GM18909 (cell line): ENCODE results near the gene LDLR.
"Not testable (repeated sequence)": the region's sequence is repeated elsewhere in the genome, so short reads cannot be mapped to it uniquely, and the experiment has no call there.

Experiments
- ATAC-seq: cut with Tn5 transposase; IDR thresholded peaks from one replicate; pipeline ENCODE4 v1.9.1; 2021; ENCODE audit warnings: mild to moderate bottlenecking; ENCODE audit not compliant: unreplicated experiment, poor library complexity

The LDLR gene

GRCh38 chr19:11102944-11103343 is 13.7 kb downstream of the LDLR start:
- no peak for ATAC-seq

GRCh38 chr19:11103667-11104066 is 14.4 kb downstream of the LDLR start:
- not testable (repeated sequence) for ATAC-seq

DNA sequence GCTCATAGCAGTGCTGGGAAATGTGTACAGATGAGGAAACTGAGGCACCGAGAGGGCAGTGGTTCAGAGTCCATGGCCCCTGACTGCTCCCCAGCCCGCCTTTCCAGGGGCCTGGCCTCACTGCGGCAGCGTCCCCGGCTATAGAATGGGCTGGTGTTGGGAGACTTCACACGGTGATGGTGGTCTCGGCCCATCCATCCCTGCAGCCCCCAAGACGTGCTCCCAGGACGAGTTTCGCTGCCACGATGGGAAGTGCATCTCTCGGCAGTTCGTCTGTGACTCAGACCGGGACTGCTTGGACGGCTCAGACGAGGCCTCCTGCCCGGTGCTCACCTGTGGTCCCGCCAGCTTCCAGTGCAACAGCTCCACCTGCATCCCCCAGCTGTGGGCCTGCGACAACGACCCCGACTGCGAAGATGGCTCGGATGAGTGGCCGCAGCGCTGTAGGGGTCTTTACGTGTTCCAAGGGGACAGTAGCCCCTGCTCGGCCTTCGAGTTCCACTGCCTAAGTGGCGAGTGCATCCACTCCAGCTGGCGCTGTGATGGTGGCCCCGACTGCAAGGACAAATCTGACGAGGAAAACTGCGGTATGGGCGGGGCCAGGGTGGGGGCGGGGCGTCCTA is 15.9 kb downstream of the LDLR start:
- no peak for ATAC-seq

DNA sequence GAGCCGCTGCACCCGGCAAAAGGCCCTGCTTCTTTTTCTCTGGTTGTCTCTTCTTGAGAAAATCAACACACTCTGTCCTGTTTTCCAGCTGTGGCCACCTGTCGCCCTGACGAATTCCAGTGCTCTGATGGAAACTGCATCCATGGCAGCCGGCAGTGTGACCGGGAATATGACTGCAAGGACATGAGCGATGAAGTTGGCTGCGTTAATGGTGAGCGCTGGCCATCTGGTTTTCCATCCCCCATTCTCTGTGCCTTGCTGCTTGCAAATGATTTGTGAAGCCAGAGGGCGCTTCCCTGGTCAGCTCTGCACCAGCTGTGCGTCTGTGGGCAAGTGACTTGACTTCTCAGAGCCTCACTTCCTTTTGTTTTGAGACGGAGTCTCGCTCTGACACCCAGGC is 17.2 kb downstream of the LDLR start:
- no peak for ATAC-seq

DNA sequence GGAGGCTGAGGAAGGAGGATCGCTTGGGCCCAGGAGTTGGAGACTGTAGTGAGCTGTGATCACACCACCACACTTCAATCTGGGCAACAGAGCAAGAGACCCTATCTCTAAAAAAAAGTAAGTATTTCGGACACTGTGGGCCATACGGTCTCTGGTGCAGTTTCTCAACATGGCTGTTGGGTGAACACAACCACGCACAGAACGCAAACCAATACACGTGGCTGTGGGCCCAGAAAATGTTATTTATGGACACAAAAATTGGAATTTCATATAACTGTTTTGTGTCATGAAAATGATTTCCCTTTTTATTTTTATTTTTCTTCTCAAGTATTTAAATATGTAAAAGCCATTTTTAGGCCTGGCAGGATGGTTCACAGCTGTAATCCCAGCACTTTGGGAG is 19.5 kb downstream of the LDLR start:
- ATAC-seq = no peak

DNA sequence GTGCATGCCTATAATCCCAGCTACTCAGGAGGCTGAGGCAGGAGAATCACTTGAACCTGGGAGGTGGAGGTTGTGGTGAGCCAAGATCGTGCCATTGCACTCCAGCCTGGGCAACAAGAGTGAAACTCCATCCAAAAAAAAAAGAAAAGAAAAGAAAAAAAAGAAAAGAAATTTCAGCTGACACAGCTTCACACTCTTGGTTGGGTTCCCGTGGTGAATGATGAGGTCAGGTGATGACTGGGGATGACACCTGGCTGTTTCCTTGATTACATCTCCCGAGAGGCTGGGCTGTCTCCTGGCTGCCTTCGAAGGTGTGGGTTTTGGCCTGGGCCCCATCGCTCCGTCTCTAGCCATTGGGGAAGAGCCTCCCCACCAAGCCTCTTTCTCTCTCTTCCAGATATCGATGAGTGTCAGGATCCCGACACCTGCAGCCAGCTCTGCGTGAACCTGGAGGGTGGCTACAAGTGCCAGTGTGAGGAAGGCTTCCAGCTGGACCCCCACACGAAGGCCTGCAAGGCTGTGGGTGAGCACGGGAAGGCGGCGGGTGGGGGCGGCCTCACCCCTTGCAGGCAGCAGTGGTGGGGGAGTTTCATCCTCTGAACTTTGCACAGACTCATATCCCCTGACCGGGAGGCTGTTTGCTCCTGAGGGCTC is 22.0 kb downstream of the LDLR start:
- ATAC-seq = no peak

GRCh38 chr19:11111771-11112144 is 22.5 kb downstream of the LDLR start:
- no peak for ATAC-seq

DNA sequence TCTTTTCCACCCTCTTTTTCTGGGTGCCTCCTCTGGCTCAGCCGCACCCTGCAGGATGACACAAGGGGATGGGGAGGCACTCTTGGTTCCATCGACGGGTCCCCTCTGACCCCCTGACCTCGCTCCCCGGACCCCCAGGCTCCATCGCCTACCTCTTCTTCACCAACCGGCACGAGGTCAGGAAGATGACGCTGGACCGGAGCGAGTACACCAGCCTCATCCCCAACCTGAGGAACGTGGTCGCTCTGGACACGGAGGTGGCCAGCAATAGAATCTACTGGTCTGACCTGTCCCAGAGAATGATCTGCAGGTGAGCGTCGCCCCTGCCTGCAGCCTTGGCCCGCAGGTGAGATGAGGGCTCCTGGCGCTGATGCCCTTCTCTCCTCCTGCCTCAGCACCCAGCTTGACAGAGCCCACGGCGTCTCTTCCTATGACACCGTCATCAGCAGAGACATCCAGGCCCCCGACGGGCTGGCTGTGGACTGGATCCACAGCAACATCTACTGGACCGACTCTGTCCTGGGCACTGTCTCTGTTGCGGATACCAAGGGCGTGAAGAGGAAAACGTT is 24.0 kb downstream of the LDLR start:
- no peak for ATAC-seq

DNA sequence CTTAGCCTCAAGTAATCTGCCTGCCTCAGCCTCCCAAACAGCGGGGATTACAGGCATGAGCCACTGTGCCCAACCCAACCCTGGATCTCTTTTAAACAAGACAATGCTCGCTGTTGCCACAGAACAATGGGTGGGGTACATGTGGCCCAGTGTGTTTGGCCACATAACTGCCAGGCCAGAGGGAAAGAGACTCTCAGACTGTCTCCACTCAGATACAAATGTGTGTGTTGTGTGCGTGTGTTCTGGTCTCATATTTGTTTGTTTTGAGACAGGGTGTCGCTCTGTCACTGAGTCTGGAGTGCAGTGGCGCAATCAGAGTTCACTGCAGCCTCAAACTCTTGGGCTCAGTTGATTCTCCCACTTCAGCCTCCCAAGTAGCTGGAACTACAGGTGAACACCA is 25.8 kb downstream of the LDLR start:
- no peak for ATAC-seq

DNA sequence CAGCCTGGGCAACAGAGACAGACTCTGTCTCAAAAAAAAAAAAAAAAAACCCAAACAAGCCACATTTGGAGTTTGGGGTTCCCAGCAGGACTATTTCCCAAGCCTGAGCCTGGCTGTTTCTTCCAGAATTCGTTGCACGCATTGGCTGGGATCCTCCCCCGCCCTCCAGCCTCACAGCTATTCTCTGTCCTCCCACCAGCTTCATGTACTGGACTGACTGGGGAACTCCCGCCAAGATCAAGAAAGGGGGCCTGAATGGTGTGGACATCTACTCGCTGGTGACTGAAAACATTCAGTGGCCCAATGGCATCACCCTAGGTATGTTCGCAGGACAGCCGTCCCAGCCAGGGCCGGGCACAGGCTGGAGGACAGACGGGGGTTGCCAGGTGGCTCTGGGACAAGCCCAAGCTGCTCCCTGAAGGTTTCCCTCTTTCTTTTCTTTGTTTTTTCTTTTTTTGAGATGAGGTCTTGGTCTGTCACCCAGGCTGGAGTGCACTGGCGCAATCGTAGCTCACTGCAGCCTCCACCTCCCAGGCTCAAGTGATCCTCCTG is 26.7 kb downstream of the LDLR start:
- no peak for ATAC-seq

- no peak for ATAC-seq
Measured at GRCh38 chr19:11116507-11116906, 27.2 kb downstream of the LDLR start.

GRCh38 chr19:11121963-11122362 is 32.7 kb downstream of the LDLR start:
- ATAC-seq = not testable (repeated sequence)

- no peak for ATAC-seq
Measured at GRCh38 chr19:11123114-11123513, 33.9 kb downstream of the LDLR start.

- ATAC-seq = not testable (repeated sequence)
Measured at GRCh38 chr19:11124157-11124556, 34.9 kb downstream of the LDLR start.

GRCh38 chr19:11125994-11126685 is 36.9 kb downstream of the LDLR start:
- no peak for ATAC-seq

DNA sequence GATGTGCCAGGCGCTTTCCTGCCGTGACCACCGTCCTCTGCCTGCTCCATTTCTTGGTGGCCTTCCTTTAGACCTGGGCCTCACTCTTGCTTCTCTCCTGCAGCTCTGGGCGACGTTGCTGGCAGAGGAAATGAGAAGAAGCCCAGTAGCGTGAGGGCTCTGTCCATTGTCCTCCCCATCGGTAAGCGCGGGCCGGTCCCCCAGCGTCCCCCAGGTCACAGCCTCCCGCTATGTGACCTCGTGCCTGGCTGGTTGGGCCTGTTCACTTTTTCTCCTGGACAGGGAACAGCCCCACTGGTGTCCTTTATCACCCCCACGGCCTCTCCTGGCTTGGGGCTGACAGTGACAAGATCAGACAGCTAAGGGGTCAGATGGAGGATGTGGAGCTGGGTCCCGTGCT is 38.6 kb downstream of the LDLR start:
- no peak for ATAC-seq

GRCh38 chr19:11130824-11131455 is 41.7 kb downstream of the LDLR start:
- ATAC-seq = no peak

DNA sequence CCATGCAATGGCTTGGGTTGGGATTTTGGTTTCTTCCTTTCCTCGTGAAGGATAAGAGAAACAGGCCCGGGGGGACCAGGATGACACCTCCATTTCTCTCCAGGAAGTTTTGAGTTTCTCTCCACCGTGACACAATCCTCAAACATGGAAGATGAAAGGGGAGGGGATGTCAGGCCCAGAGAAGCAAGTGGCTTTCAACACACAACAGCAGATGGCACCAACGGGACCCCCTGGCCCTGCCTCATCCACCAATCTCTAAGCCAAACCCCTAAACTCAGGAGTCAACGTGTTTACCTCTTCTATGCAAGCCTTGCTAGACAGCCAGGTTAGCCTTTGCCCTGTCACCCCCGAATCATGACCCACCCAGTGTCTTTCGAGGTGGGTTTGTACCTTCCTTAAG is 42.2 kb downstream of the LDLR start:
- ATAC-seq = no peak

GRCh38 chr19:11136400-11137101 is 47.3 kb downstream of the LDLR start:
- ATAC-seq = no peak
